K562 (cell line): ENCODE data around the gene BEST2. TPM values are rescaled to one million over a fixed set of nuclear protein-coding genes. Genes with fewer than 3 reads are reported as not detected.

Source experiments
- CHAMP1 ChIP-seq: fragments of 450-650 bp; IDR thresholded peaks from 2 replicates; pipeline ENCODE4 v1.6.1; 2016; ENCODE audit warnings: mild to moderate bottlenecking
- CTCF ChIP-seq, 3 experiments: IDR thresholded peaks in 2 of 3; conservative IDR thresholded peaks in 1 of 3; 2 replicates each; pipeline ENCODE4 v1.5.1; 2011 to 2012; ENCODE audit warnings: low read length in 3 of 3, mild to moderate bottlenecking in 3 of 3, control low read depth in 2 of 3, improper control_type of control experiment in 1 of 3, inconsistent platforms in 1 of 3, low read depth in 1 of 3, mixed read lengths in 1 of 3, moderate library complexity in 1 of 3; ENCODE audit not compliant: insufficient read depth in 2 of 3
- FIP1L1 ChIP-seq: fragments of 200-400 bp; formaldehyde crosslinking; IDR thresholded peaks from 2 replicates; pipeline ENCODE4 v1.6.1; 2018; ENCODE audit warnings: mild to moderate bottlenecking, low read depth, low read length; ENCODE audit not compliant: poor library complexity, severe bottlenecking
- NCOA4 ChIP-seq: fragments of 450-650 bp; IDR thresholded peaks from 2 replicates; pipeline ENCODE4 v1.6.1; 2018; ENCODE audit warnings: mild to moderate bottlenecking; ENCODE audit not compliant: partially characterized antibody
- RBM34 ChIP-seq: fragments of 200-400 bp; formaldehyde crosslinking; IDR thresholded peaks from 2 replicates; pipeline ENCODE4 v1.6.1; 2018; ENCODE audit warnings: low read length, borderline replicate concordance; ENCODE audit not compliant: insufficient read depth
- ZBTB40 ChIP-seq, 2 experiments: fragments of 450-650 bp in 1 of 2; sonication (generic) in 1 of 2; formaldehyde crosslinking in 1 of 2; IDR thresholded peaks; 2 replicates each; pipeline versions ENCODE4 v1.7.1 to v1.9.0; 2016 to 2022; ENCODE audit warnings: inconsistent platforms in 1 of 2, mild to moderate bottlenecking in 1 of 2, missing genetic modification reagents in 1 of 2
- ZNF512 ChIP-seq: IDR thresholded peaks from 2 replicates; pipeline ENCODE4 v1.6.1; 2016; ENCODE audit warnings: missing genetic modification characterization, missing compliant biosample characterization
- polyA plus RNA-seq, 8 experiments: library from polyadenylated mRNA; depleted of rRNA in 4 of 8; stranded (reverse) in 5 of 8; unstranded in 3 of 8; fragments of >200 nt; fragmentation: Nextera tagmentation in 2 of 8; fragmentation: Illumina TruSeq in 1 of 8; extraction: Ambion mirVana in 2 of 8; extraction: Trizol in 1 of 8; gene quantifications; 2 replicates each; pipeline versions ENCODE4 v1.2.1 to v1.2.3, GENCODE V29; 2011 to 2014; ENCODE audit warnings: inconsistent platforms in 1 of 8, missing spikeins in 1 of 8
- total RNA-seq, 7 experiments: library from RNA; depleted of rRNA in 6 of 7; stranded (reverse); fragments of >200 nt in 6 of 7; fragmentation: Illumina TruSeq in 2 of 7; extraction: Trizol in 2 of 7; gene quantifications; 2 replicates each; pipeline versions ENCODE4 v1.2.1 to v1.2.3, GENCODE V29; 2011 to 2021; ENCODE audit warnings: low replicate concordance in 1 of 7

Gene BEST2
- total and polyA plus RNA-seq, 9 of the 15 experiments (the other 6 are each of a cell fraction or from before 2014, with no cell fraction given): not detected

GRCh38 chr19:12806242-12807081, 54.9 kb downstream of the BEST2 start, which contains the start of gene RNASEH2A (continued):
- TF ChIP-seq CTCF (IDR thresholded peaks at IDR 0.05 in 2 of 3, conservative IDR thresholded peaks at IDR 0.05 in 1 of 3; ENCODE audit: insufficient read depth in 2 of 3, low read depth in 1 of 3, low read length in 3 of 3) (0 out of 6 replicates have a peak, but pooled peaks of 1 of the 3 experiments have one; percentile 15), ZNF512 (tag) (no peak), FIP1L1 (no peak), ZBTB40 (IDR thresholded peaks at IDR 0.05) (peak; percentile 50; the same call in 1 of the 2 replicates), ZBTB40 (CRISPR knock-in tag; IDR thresholded peaks at IDR 0.05) (no peak), NCOA4 (no peak), RBM34 (no peak), CHAMP1 (no peak)
